Measurements from ENCODE around the gene EPGN. TPM values are rescaled to one million over a fixed set of nuclear protein-coding genes. Genes with fewer than 3 reads are reported as not detected.
A peak's percentile ranks its signal among the peaks of the same experiment; 100 is the strongest.

Gene EPGN
- total RNA-seq, 1 donor from 2014 or later, result 7.9 TPM

- TF ChIP-seq, protein P1, sequence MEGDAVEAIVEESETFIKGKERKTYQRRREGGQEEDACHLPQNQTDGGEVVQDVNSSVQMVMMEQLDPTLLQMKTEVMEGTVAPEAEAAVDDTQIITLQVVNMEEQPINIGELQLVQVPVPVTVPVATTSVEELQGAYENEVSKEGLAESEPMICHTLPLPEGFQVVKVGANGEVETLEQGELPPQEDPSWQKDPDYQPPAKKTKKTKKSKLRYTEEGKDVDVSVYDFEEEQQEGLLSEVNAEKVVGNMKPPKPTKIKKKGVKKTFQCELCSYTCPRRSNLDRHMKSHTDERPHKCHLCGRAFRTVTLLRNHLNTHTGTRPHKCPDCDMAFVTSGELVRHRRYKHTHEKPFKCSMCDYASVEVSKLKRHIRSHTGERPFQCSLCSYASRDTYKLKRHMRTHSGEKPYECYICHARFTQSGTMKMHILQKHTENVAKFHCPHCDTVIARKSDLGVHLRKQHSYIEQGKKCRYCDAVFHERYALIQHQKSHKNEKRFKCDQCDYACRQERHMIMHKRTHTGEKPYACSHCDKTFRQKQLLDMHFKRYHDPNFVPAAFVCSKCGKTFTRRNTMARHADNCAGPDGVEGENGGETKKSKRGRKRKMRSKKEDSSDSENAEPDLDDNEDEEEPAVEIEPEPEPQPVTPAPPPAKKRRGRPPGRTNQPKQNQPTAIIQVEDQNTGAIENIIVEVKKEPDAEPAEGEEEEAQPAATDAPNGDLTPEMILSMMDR (IDR thresholded peaks at IDR 0.05; ENCODE audit: insufficient read depth, low read length, severe bottlenecking), result no peak
- FAIRE-seq (no peak), DNase-seq (ENCODE audit: low read depth) (no peak)
- Histone ChIP-seq H3K27me3 (ENCODE audit: control insufficient read depth, insufficient read depth, low read length) (no peaks in the 10 kb centered on the region), H3K36me3 (ENCODE audit: control insufficient read depth, insufficient read depth, low read length) (no peaks in the 10 kb centered on the region), H3K4me3 (ENCODE audit: low read depth, low read length) (no peak overlapping the region)
Measured at GRCh38 chr4:74324262-74324661, 16.0 kb downstream of the EPGN start.

DNA sequence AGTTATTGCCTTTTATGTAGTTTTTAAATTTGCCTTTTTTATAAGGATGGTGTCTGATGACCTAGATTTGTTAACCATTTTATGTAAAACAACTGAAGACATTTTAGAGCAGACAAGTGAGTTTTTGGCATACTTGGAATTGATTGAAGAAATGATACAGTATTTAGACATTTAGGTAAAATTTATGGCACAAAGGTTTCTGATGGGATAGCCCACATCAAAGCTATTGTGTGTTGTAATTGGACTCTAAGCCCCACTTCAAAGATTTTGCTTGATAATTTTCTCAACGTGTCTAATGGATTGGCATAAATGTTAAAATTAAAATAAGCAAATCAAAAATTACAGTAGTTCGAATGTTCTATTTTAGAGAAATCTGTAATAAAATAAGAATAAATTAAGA lies 17.6 kb downstream of the EPGN start:
- Histone ChIP-seq H3K36me3 (ENCODE audit: control insufficient read depth, insufficient read depth, low read length) (no peaks in the 10 kb centered on the region), H3K4me3 (ENCODE audit: low read depth, low read length) (no peak overlapping the region), H3K27me3 (ENCODE audit: control insufficient read depth, insufficient read depth, low read length) (no peaks in the 10 kb centered on the region)
- DNase-seq (ENCODE audit: low read depth) (no peak), FAIRE-seq (no peak)
- TF ChIP-seq, protein P1 (IDR thresholded peaks at IDR 0.05; ENCODE audit: insufficient read depth, low read length, severe bottlenecking), result no peak

GRCh38 chr4:74327762-74328161 lies 19.5 kb downstream of the EPGN start:
- no peaks in the 10 kb centered on the region for H3K36me3 ChIP-seq (ENCODE audit: control insufficient read depth, insufficient read depth, low read length)
- FAIRE-seq (no peak), DNase-seq (ENCODE audit: low read depth) (peak; percentile 88)
- no peak overlapping the region for H3K4me3 ChIP-seq (ENCODE audit: low read depth, low read length)
- no peaks in the 10 kb centered on the region for H3K27me3 ChIP-seq (ENCODE audit: control insufficient read depth, insufficient read depth, low read length)
- TF ChIP-seq, protein P1 (IDR thresholded peaks at IDR 0.05; ENCODE audit: insufficient read depth, low read length, severe bottlenecking), result no peak

DNA sequence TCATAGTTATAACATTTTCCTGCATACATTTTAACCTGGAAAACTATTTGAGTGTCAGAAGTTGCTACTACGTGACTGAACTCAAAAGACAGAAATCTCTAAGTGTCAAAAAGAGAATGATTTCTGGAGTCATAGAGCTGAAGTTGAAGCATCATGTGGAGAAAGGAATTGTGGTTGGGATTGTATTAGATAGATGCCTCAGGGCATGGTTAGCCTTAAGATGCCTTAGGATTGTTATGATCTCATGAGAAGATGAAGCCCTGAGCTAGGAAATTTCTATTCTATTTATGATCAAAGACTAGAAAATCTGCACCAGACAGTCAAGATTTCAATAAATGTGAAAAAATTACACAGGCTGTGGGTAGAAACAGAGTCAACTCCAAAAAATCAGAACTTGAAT lies 20.2 kb downstream of the EPGN start:
- TF ChIP-seq, protein P1 (IDR thresholded peaks at IDR 0.05; ENCODE audit: insufficient read depth, low read length, severe bottlenecking), result no peak
- DNase-seq (ENCODE audit: low read depth), result peak; percentile 40
- no peaks in the 10 kb centered on the region for H3K27me3 ChIP-seq (ENCODE audit: control insufficient read depth, insufficient read depth, low read length)
- FAIRE-seq, result no peak
- H3K36me3 ChIP-seq (ENCODE audit: control insufficient read depth, insufficient read depth, low read length), result no peaks in the 10 kb centered on the region
- H3K4me3 ChIP-seq (ENCODE audit: low read depth, low read length), result no peak overlapping the region

- DNase-seq (ENCODE audit: low read depth), result no peak
- no peaks in the 10 kb centered on the region for H3K27me3 ChIP-seq (ENCODE audit: control insufficient read depth, insufficient read depth, low read length)
- no peak for FAIRE-seq
- no peak overlapping the region for H3K4me3 ChIP-seq (ENCODE audit: low read depth, low read length)
- TF ChIP-seq, protein P1 (IDR thresholded peaks at IDR 0.05; ENCODE audit: insufficient read depth, low read length, severe bottlenecking), result no peak
- no peaks in the 10 kb centered on the region for H3K36me3 ChIP-seq (ENCODE audit: control insufficient read depth, insufficient read depth, low read length)
Measured at GRCh38 chr4:74329307-74329706, 21.0 kb downstream of the EPGN start.

- no peaks in the 10 kb centered on the region for H3K36me3 ChIP-seq (ENCODE audit: control insufficient read depth, insufficient read depth, low read length)
- TF ChIP-seq, protein P1 (IDR thresholded peaks at IDR 0.05; ENCODE audit: insufficient read depth, low read length, severe bottlenecking), result no peak
- DNase-seq (ENCODE audit: low read depth) (no peak), FAIRE-seq (no peak)
- no peaks in the 10 kb centered on the region for H3K27me3 ChIP-seq (ENCODE audit: control insufficient read depth, insufficient read depth, low read length)
- no peak overlapping the region for H3K4me3 ChIP-seq (ENCODE audit: low read depth, low read length)
Measured at GRCh38 chr4:74330295-74330750, 22.1 kb downstream of the EPGN start.
